HepG2 (cell line): ENCODE results near the gene ATG13. TPM values are rescaled to one million over a fixed set of nuclear protein-coding genes. Genes with fewer than 3 reads are reported as not detected.

ENCODE experiments used
- ATAC-seq: fragments of 200-7000 bp; cut with Tn5 transposase; 3 replicates; pipeline ENCODE4 v1.9.1; 2020; ENCODE audit warnings: mild to moderate bottlenecking, moderate library complexity
- BruUV-seq: library from RNA; stranded (reverse); fragments of 400-500 nt; replicated peaks from 2 replicates; lab custom pipeline; 2021; lab: Mats Ljungman, UMichigan
- CTCF ChIA-PET: fragments of 300-600 bp; formaldehyde crosslinking; extraction: SDS; loops from one replicate; lab custom pipeline; 2021; ENCODE audit warnings: low total read pairs, inconsistent platforms, low intra/inter-chr PET ratio; lab: Yijun Ruan, JAX
- POLR2A ChIA-PET: fragments of 350-600 bp; sonication (Branson Sonifier 250); formaldehyde crosslinking; loops from one replicate; lab custom pipeline; 2020; ENCODE audit warnings: antibody characterized with exemption, inconsistent platforms; lab: Yijun Ruan, JAX
- DNase-seq: peaks from one replicate; pipeline ENCODE4 v3.0.0-alpha.2; 2015; ENCODE audit warnings: low spot score
- FAIRE-seq: peaks from 3 replicates; lab custom pipeline; 2011; peaks lifted over from hg19 to GRCh38; lab: Jason Lieb, UNC
- H2AFZ ChIP-seq: one replicate; pipeline ENCODE4 v1.6.1; 2011; ENCODE audit warnings: low read length, inconsistent platforms
- H3K27ac ChIP-seq: fragments of 300-600 bp; 3 replicates; pipeline ENCODE4 v1.8.0; 2011; ENCODE audit warnings: mixed run types, mild to moderate bottlenecking, mixed read lengths, low read length, inconsistent platforms; ENCODE audit not compliant: insufficient read depth; ENCODE audit errors: extremely low read length
- H3K27me3 ChIP-seq, 2 experiments: fragments of 200-600 bp in 1 of 2; 2 replicates in 1 of 2; 3 replicates in 1 of 2; pipeline versions ENCODE4 v1.6.0 to v1.8.0; 2011; ENCODE audit warnings: low read length in 2 of 2, mild to moderate bottlenecking in 2 of 2, moderate library complexity in 2 of 2, inconsistent platforms in 1 of 2; ENCODE audit not compliant: insufficient read depth in 2 of 2, control insufficient read depth in 1 of 2
- H3K36me3 ChIP-seq, 2 experiments: fragments of 200-600 bp in 1 of 2; replicated peaks in 1 of 2; 2 replicates in 1 of 2; 3 replicates in 1 of 2; pipeline versions ENCODE4 v1.5.1 to v1.8.0; 2011; ENCODE audit warnings: low read length in 2 of 2, inconsistent platforms in 1 of 2; ENCODE audit not compliant: insufficient read depth in 2 of 2, control insufficient read depth in 1 of 2
- H3K4me1 ChIP-seq: 2 replicates; pipeline ENCODE4 v1.5.1; 2012; ENCODE audit warnings: low read length, inconsistent platforms; ENCODE audit not compliant: insufficient read depth
- H3K4me2 ChIP-seq: 2 replicates; pipeline ENCODE4 v1.6.0; 2011; ENCODE audit warnings: low read depth, low read length, inconsistent platforms
- H3K4me3 ChIP-seq, 3 experiments: fragments of 200-600 bp in 1 of 3; sonication (generic), shearing (Covaris generic) in 1 of 3; replicated peaks in 1 of 3; 2 replicates each; pipeline ENCODE4 v1.5.1; 2011 to 2016; ENCODE audit warnings: low read length in 3 of 3, inconsistent platforms in 2 of 3, low read depth in 2 of 3, mild to moderate bottlenecking in 2 of 3, control low read depth in 1 of 3, mixed read lengths in 1 of 3; ENCODE audit not compliant: insufficient read depth in 1 of 3
- H3K79me2 ChIP-seq: one replicate; pipeline ENCODE4 v1.6.1; 2011; ENCODE audit warnings: low read length, inconsistent platforms; ENCODE audit not compliant: insufficient read depth
- H3K9ac ChIP-seq: 2 replicates; pipeline ENCODE4 v1.6.0; 2011; ENCODE audit warnings: mild to moderate bottlenecking, low read depth, low read length, inconsistent platforms; ENCODE audit not compliant: insufficient read depth
- H3K9me3 ChIP-seq: 2 replicates; pipeline ENCODE4 v1.5.1; 2012; ENCODE audit warnings: mild to moderate bottlenecking, low read length
- H4K20me1 ChIP-seq: 2 replicates; pipeline ENCODE4 v1.6.0; 2011; ENCODE audit warnings: inconsistent platforms, mild to moderate bottlenecking, low read length, moderate library complexity; ENCODE audit not compliant: insufficient read depth
- BRD4 ChIP-seq: sonication (generic); formaldehyde crosslinking; IDR thresholded peaks from 2 replicates; pipeline ENCODE4 v1.4.0; 2020; ENCODE audit warnings: missing genetic modification reagents
- ERF ChIP-seq: IDR thresholded peaks from 2 replicates; pipeline ENCODE4 v1.6.1; 2018; ENCODE audit warnings: missing biosample characterization, missing genetic modification reagents
- HNRNPLL ChIP-seq: fragments of 200-400 bp; formaldehyde crosslinking; IDR thresholded peaks from 2 replicates; pipeline ENCODE4 v1.6.1; 2017; ENCODE audit warnings: mild to moderate bottlenecking, low read depth, low read length; ENCODE audit not compliant: poor library complexity, severe bottlenecking
- NR2F2 ChIP-seq: IDR thresholded peaks from 2 replicates; pipeline ENCODE4 v1.6.1; 2012; ENCODE audit warnings: low read depth, inconsistent platforms, borderline replicate concordance
- SMAD3 ChIP-seq: sonication (generic); formaldehyde crosslinking; IDR thresholded peaks from 2 replicates; pipeline ENCODE4 v1.4.0; 2020; ENCODE audit warnings: missing genetic modification reagents
- TRIM24 ChIP-seq: sonication (generic); formaldehyde crosslinking; IDR thresholded peaks from 2 replicates; pipeline ENCODE4 v1.8.0; 2022; ENCODE audit warnings: mild to moderate bottlenecking, missing genetic modification reagents
- ZBTB26 ChIP-seq: IDR thresholded peaks from 2 replicates; pipeline ENCODE4 v1.6.1; 2016; ENCODE audit warnings: missing compliant biosample characterization, missing genetic modification reagents, borderline replicate concordance
- ZNF44 ChIP-seq: sonication (generic); formaldehyde crosslinking; IDR thresholded peaks from 2 replicates; pipeline ENCODE4 v1.5.1; 2020; ENCODE audit warnings: mild to moderate bottlenecking, missing genetic modification reagents
- ZNF451 ChIP-seq: sonication (generic); formaldehyde crosslinking; IDR thresholded peaks from 2 replicates; pipeline ENCODE4 v1.5.0; 2020; ENCODE audit warnings: mild to moderate bottlenecking, missing genetic modification reagents
- ZNF546 ChIP-seq: sonication (generic); formaldehyde crosslinking; conservative IDR thresholded peaks from 2 replicates; pipeline ENCODE4 v1.8.1; 2023; ENCODE audit warnings: mild to moderate bottlenecking, missing genetic modification reagents
- ZSCAN29 ChIP-seq: sonication (generic); formaldehyde crosslinking; conservative IDR thresholded peaks from 2 replicates; pipeline ENCODE4 v1.4.0; 2020; ENCODE audit warnings: mild to moderate bottlenecking, missing genetic modification reagents
- WGBS: methylation state at CpG from one replicate; pipeline ENCODE4 v1.1.6; 2017; ENCODE audit warnings: low lambda C conversion rate; 5-methylcytosine and 5-hydroxymethylcytosine counted together
- in situ Hi-C: cut with HindIII; loops from 2 replicates; pipeline ENCODE4 v1.10.0; 2017; ENCODE audit warnings: low pct_unique_long_range_greater_than_20kb; ENCODE audit not compliant: extremely low pct_ligation_motif_present
- intact Hi-C: fragments of 100-400 bp; cut with micrococcal nuclease; formaldehyde crosslinking; loops from one replicate; pipeline ENCODE4 v1.10.0; 2022; ENCODE audit not compliant: unreplicated experiment
- polyA plus RNA-seq, 8 experiments: library from polyadenylated mRNA; depleted of rRNA in 3 of 8; stranded (reverse) in 7 of 8; unstranded in 1 of 8; fragments of >200 nt; fragmentation: Illumina TruSeq in 4 of 8; extraction: Trizol in 4 of 8; gene quantifications; 2 replicates each; pipeline versions ENCODE4 v1.2.1 to v1.2.3, GENCODE V29; 2011 to 2016; ENCODE audit warnings: low read depth in 4 of 8, missing spikeins in 1 of 8, mixed read lengths in 1 of 8; ENCODE audit not compliant: insufficient read depth in 1 of 8
- total RNA-seq, 5 experiments: library from RNA; depleted of rRNA; stranded (reverse); fragments of >200 nt; fragmentation: Illumina TruSeq; extraction: Trizol; gene quantifications; 2 replicates each; pipeline ENCODE4 v1.2.3, GENCODE V29; 2016; ENCODE audit warnings: low read depth in 1 of 5
- TF ChIP-seq, protein P1 (sequence below): sonication (generic); formaldehyde crosslinking; IDR thresholded peaks from 2 replicates; pipeline ENCODE4 v1.5.1; 2020; ENCODE audit warnings: mild to moderate bottlenecking, missing genetic modification reagents, moderate library complexity

Gene ATG13
- total and polyA plus RNA-seq, 2 of the 13 experiments (the other 11 are each of a cell fraction or from before 2014, with no cell fraction given), result 55.0 to 77.3 TPM

GRCh38 chr11:46632502-46632901, 15.1 kb downstream of the ATG13 start:
- H2AFZ ChIP-seq, result no peak overlapping the region
- no peak overlapping the region for H3K27ac ChIP-seq
- H3K4me3 ChIP-seq, result no peak overlapping the region
- 94% methylated on average over 1 of the region's 1 CpG for WGBS
- in situ Hi-C loops, result no loop called here
- peaks cover 7 to 47% of the 10 kb centered on the region in 2 experiments; a peak in 4 of 5 replicates for H3K36me3 ChIP-seq
- TF ChIP-seq ZSCAN29 (CRISPR knock-in tag) (no peak), TRIM24 (CRISPR knock-in tag) (no peak), ERF (no peak), ZNF546 (no peak), SMAD3 (no peak), BRD4 (CRISPR knock-in tag) (no peak)
- TF ChIP-seq, all 625 proteins: peak for 0
- no peaks in the 10 kb centered on the region for H3K27me3 ChIP-seq
- peaks cover 26% of the 10 kb centered on the region for H3K4me1 ChIP-seq
- no peaks in the 10 kb centered on the region for H4K20me1 ChIP-seq
- H3K9ac ChIP-seq, result no peak overlapping the region
- ChIA-PET POLR2A (no interaction called here), CTCF (no interaction called here)
- ATAC-seq, result no peak
- H3K4me2 ChIP-seq, result no peak overlapping the region
- BruUV-seq, result TSS peak; percentile 39
- intact Hi-C loops, result no loop called here
- peaks cover 7% of the 10 kb centered on the region for H3K79me2 ChIP-seq
- DNase-seq, result no peak
- no peak for FAIRE-seq
- no peaks in the 10 kb centered on the region for H3K9me3 ChIP-seq

- no peaks in the 10 kb centered on the region for H3K9me3 ChIP-seq
- TF ChIP-seq, protein P1, sequence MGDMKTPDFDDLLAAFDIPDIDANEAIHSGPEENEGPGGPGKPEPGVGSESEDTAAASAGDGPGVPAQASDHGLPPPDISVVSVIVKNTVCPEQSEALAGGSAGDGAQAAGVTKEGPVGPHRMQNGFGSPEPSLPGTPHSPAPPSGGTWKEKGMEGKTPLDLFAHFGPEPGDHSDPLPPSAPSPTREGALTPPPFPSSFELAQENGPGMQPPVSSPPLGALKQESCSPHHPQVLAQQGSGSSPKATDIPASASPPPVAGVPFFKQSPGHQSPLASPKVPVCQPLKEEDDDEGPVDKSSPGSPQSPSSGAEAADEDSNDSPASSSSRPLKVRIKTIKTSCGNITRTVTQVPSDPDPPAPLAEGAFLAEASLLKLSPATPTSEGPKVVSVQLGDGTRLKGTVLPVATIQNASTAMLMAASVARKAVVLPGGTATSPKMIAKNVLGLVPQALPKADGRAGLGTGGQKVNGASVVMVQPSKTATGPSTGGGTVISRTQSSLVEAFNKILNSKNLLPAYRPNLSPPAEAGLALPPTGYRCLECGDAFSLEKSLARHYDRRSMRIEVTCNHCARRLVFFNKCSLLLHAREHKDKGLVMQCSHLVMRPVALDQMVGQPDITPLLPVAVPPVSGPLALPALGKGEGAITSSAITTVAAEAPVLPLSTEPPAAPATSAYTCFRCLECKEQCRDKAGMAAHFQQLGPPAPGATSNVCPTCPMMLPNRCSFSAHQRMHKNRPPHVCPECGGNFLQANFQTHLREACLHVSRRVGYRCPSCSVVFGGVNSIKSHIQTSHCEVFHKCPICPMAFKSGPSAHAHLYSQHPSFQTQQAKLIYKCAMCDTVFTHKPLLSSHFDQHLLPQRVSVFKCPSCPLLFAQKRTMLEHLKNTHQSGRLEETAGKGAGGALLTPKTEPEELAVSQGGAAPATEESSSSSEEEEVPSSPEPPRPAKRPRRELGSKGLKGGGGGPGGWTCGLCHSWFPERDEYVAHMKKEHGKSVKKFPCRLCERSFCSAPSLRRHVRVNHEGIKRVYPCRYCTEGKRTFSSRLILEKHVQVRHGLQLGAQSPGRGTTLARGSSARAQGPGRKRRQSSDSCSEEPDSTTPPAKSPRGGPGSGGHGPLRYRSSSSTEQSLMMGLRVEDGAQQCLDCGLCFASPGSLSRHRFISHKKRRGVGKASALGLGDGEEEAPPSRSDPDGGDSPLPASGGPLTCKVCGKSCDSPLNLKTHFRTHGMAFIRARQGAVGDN (CRISPR knock-in tag), result 0 out of 2 replicates have a peak, but pooled peaks have one; percentile 13
- TF ChIP-seq NR2F2 (0 out of 2 replicates have a peak, but pooled peaks have one; percentile 27), HNRNPLL (no peak), ZNF451 (no peak), ZNF44 (no peak), ZBTB26 (CRISPR knock-in tag) (no peak)
Measured at GRCh38 chr11:46633291-46634217, 16.2 kb downstream of the ATG13 start.

More at GRCh38 chr11:46633291-46634217, 16.2 kb downstream of the ATG13 start:
- Histone ChIP-seq H3K27ac (peak overlapping the region; percentile 69), H3K79me2 (peaks cover 12% of the 10 kb centered on the region), H2AFZ (no peak overlapping the region), H3K9ac (no peak overlapping the region), H3K27me3 (no peaks in the 10 kb centered on the region), H3K4me2 (peak overlapping the region; percentile 0; the same call in 1 of the 2 replicates), H3K4me1 (peaks cover 31% of the 10 kb centered on the region), H4K20me1 (no peaks in the 10 kb centered on the region), H3K36me3 (peaks cover 9 to 46% of the 10 kb centered on the region in 2 experiments; a peak in 4 of 5 replicates), H3K4me3 (no peak overlapping the region)
- FAIRE-seq, result no peak
- peak; percentile 49 for DNase-seq
- WGBS, result 75% methylated on average over 22 of the region's 22 CpGs
- ChIA-PET POLR2A (interaction anchor here (1.3 kb wide), 2 partner anchors 9 to 40 kb away, joined by 3 to 4 read pairs; partner anchors contain the start of gene AMBRA1), CTCF (no interaction called here)
- peak; percentile 74 for ATAC-seq
- BruUV-seq, result no TSS peak
- in situ Hi-C loops, result no loop called here
- intact Hi-C loops, result no loop called here
